ENCODE results near the gene FAM228B. TPM values are rescaled to one million over a fixed set of nuclear protein-coding genes. Genes with fewer than 3 reads are reported as not detected.

Gene FAM228B
- total RNA-seq, 2 experiments from 2014 or later: 21.6 to 24.2 TPM

DNA sequence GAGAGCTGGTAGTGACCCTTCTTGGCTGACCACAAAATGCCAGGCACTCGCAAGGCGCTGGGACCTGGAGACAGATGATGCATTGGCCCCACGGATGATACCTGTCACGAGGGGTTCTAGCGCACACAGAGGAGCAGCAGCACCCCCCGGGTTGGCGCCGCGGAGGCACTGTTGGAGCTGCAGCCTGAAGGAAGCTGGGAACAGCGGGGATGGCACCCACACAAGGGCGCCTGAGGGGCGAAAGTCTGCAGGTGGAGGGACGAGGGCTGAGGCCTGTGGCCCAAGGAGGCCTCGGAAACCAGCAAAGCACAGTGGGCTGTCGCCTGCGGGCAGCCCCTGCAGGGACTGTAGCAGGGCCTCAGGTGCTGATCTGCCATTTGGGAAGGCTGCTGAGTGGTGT lies 85.2 kb downstream of the FAM228B start:
- Mint-ChIP-seq H3K36me3 (ENCODE audit: low read depth) (peaks cover 95% of the 10 kb centered on the region), H3K9me3 (no peaks in the 10 kb centered on the region), H3K4me3 (no peak overlapping the region), H3K27ac (no peak overlapping the region), H3K4me1 (ENCODE audit: low read depth) (no peaks in the 10 kb centered on the region), H3K27me3 (no peaks in the 10 kb centered on the region)
- TF ChIP-seq, protein P1, sequence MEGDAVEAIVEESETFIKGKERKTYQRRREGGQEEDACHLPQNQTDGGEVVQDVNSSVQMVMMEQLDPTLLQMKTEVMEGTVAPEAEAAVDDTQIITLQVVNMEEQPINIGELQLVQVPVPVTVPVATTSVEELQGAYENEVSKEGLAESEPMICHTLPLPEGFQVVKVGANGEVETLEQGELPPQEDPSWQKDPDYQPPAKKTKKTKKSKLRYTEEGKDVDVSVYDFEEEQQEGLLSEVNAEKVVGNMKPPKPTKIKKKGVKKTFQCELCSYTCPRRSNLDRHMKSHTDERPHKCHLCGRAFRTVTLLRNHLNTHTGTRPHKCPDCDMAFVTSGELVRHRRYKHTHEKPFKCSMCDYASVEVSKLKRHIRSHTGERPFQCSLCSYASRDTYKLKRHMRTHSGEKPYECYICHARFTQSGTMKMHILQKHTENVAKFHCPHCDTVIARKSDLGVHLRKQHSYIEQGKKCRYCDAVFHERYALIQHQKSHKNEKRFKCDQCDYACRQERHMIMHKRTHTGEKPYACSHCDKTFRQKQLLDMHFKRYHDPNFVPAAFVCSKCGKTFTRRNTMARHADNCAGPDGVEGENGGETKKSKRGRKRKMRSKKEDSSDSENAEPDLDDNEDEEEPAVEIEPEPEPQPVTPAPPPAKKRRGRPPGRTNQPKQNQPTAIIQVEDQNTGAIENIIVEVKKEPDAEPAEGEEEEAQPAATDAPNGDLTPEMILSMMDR (IDR thresholded peaks at IDR 0.05): no peak
- no peak overlapping the region for H3K27ac ChIP-seq (ENCODE audit: low read depth in 1 of 2, low read length in 2 of 2)
- DNase-seq (no peak), ATAC-seq (ENCODE audit: poor library complexity) (no peak)
- no peaks in the 10 kb centered on the region for H3K27me3 ChIP-seq (ENCODE audit: control insufficient read depth in 1 of 2, insufficient read depth in 2 of 2, low read length in 2 of 2)
- no peak overlapping the region for H3K4me3 ChIP-seq (ENCODE audit: low read length)
- H3K4me1 ChIP-seq (ENCODE audit: insufficient read depth, low read length): no peaks in the 10 kb centered on the region
- intact Hi-C loops (cut with DNase I, micrococcal nuclease): no loop called here
- no peaks in the 10 kb centered on the region for H3K9me3 ChIP-seq (ENCODE audit: control insufficient read depth in 1 of 2, insufficient read depth in 1 of 2, low read length in 2 of 2)
- ChIA-PET POLR2A (no interaction called here), CTCF (no interaction called here)
- peaks cover 91% of the 10 kb centered on the region for H3K36me3 ChIP-seq (ENCODE audit: insufficient read depth, low read length)

DNA sequence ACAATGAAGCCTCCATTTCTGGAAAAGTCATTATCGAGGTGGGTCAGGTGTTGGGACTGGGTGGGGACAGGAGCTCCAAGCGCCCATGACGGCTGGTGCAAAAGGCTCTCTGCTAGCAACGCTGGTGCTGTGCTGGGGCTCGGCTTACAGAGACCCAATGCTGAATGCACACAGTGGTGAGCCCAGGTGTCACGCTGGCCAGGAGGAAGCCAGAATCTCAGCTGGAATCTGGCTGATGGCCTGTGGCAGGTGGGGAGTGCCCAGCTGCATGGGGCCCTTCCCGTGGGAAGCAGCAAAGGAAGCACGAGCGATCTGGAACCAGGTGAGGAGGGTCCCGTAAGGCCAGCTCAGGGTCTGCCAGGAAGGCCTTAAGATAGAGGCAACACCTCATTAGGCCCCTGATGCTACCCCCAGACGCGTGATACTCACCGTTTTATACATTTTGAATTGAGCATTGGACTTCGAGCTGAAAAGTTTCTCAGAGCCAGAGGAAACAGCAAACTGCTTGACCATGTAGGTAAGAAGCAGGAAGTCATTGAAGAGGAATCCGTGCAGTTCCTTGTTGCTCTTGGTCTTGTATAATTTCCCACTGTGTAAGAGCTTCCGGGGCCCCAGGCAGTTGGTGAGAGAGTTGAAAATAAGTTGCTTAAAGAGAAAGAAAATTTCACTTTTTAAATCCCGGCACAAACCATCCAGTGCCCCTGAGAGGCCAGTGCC lies 86.3 kb downstream of the FAM228B start:
- TF ChIP-seq, protein P1 (IDR thresholded peaks at IDR 0.05): no peak
- Mint-ChIP-seq H3K27ac (no peak overlapping the region), H3K4me1 (ENCODE audit: low read depth) (no peaks in the 10 kb centered on the region), H3K36me3 (ENCODE audit: low read depth) (peaks cover 92% of the 10 kb centered on the region), H3K9me3 (no peaks in the 10 kb centered on the region), H3K4me3 (no peak overlapping the region), H3K27me3 (no peaks in the 10 kb centered on the region)
- H3K4me3 ChIP-seq (ENCODE audit: low read length): no peak overlapping the region
- ChIA-PET CTCF (no interaction called here), POLR2A (no interaction called here)
- H3K27ac ChIP-seq (ENCODE audit: low read depth in 1 of 2, low read length in 2 of 2): no peak overlapping the region
- no peaks in the 10 kb centered on the region for H3K9me3 ChIP-seq (ENCODE audit: control insufficient read depth in 1 of 2, insufficient read depth in 1 of 2, low read length in 2 of 2)
- DNase-seq: no peak
- no peak for ATAC-seq (ENCODE audit: poor library complexity)
- H3K36me3 ChIP-seq (ENCODE audit: insufficient read depth, low read length): peaks cover 87% of the 10 kb centered on the region
- no peaks in the 10 kb centered on the region for H3K27me3 ChIP-seq (ENCODE audit: control insufficient read depth in 1 of 2, insufficient read depth in 2 of 2, low read length in 2 of 2)
- H3K4me1 ChIP-seq (ENCODE audit: insufficient read depth, low read length): no peaks in the 10 kb centered on the region
- intact Hi-C loops (cut with DNase I, micrococcal nuclease): no loop called here

DNA sequence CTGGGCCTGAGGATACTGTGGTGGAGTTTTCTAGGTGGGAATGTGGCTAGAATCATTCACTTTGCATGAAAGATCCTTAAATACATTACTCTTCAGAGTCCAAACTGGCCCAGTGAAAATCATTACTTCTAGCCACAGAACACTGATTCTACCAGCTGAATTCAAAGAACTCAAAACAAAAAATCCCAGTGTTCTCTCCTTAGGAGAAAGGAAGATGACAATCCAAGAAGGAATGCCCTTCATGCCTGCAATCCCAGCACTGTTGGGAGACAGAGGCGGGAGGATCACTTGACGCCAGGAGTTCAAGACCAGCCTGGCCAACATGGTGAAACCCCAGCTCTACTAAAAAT lies 86.8 kb downstream of the FAM228B start:
- no peaks in the 10 kb centered on the region for H3K27me3 ChIP-seq (ENCODE audit: control insufficient read depth in 1 of 2, insufficient read depth in 2 of 2, low read length in 2 of 2)
- POLR2A ChIA-PET: no interaction called here
- no peak for ATAC-seq (ENCODE audit: poor library complexity)
- H3K9me3 ChIP-seq (ENCODE audit: control insufficient read depth in 1 of 2, insufficient read depth in 1 of 2, low read length in 2 of 2): no peaks in the 10 kb centered on the region
- no peak overlapping the region for H3K27ac ChIP-seq (ENCODE audit: low read depth in 1 of 2, low read length in 2 of 2)
- TF ChIP-seq, protein P1 (IDR thresholded peaks at IDR 0.05): no peak
- no peak overlapping the region for H3K27ac Mint-ChIP-seq
- intact Hi-C loops (cut with DNase I, micrococcal nuclease): no loop called here
- CTCF ChIA-PET: no interaction called here
- no peaks in the 10 kb centered on the region for H3K4me1 ChIP-seq (ENCODE audit: insufficient read depth, low read length)
- no peaks in the 10 kb centered on the region for H3K9me3 Mint-ChIP-seq
- peaks cover 3% of the 10 kb centered on the region for H3K4me1 Mint-ChIP-seq (ENCODE audit: low read depth)
- no peak for DNase-seq
- no peak overlapping the region for H3K4me3 ChIP-seq (ENCODE audit: low read length)
- no peak overlapping the region for H3K4me3 Mint-ChIP-seq
- peaks cover 86% of the 10 kb centered on the region for H3K36me3 ChIP-seq (ENCODE audit: insufficient read depth, low read length)
- H3K36me3 Mint-ChIP-seq (ENCODE audit: low read depth): peaks cover 92% of the 10 kb centered on the region
- no peaks in the 10 kb centered on the region for H3K27me3 Mint-ChIP-seq
